ENCODE results near the gene SLC10A3.

SLC10A3 gene

GRCh38 chrX:154465601-154466000 lies 24.8 kb downstream of the SLC10A3 start:
- no peak for DNase-seq (ENCODE audit: low spot score)

GRCh38 chrX:154464806-154465365 lies 25.5 kb downstream of the SLC10A3 start:
- DNase-seq (ENCODE audit: low spot score): no peak

GRCh38 chrX:154463611-154464220 lies 26.7 kb downstream of the SLC10A3 start:
- DNase-seq (ENCODE audit: low spot score): no peak

DNA sequence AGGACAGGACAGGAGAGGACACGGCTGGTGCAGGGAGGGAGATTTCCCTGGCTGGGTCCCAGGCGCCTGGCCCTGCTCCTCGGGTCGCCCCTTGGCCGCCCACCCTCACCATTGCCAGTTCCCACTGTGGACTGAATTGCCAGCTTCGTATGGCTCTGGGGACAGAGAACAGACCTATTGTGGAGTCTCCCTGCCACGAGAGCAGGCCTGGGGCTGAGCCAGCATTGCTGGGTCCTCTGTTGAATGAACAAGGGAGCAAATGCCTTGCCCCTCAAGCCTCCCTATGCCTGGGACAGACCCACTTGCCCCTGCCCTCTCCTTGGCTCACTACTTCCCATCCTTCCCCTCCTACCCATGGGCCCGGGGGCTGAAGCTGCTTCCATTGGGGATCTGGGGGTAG lies 28.0 kb downstream of the SLC10A3 start:
- DNase-seq (ENCODE audit: low spot score): no peak

DNA sequence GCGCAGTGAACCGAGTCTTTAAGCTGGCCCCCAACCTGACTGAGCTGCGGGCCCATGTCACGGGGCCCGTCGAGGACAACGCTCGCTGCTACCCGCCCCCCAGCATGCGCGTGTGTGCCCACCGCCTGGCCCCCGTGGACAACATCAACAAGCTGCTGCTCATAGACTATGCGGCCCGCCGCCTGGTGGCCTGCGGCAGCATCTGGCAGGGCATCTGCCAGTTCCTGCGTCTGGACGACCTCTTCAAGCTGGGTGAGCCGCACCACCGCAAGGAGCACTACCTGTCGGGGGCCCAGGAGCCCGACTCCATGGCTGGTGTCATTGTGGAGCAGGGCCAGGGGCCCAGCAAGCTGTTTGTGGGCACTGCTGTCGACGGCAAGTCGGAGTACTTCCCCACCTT lies 30.1 kb downstream of the SLC10A3 start:
- no peak for DNase-seq (ENCODE audit: low spot score)

DNA sequence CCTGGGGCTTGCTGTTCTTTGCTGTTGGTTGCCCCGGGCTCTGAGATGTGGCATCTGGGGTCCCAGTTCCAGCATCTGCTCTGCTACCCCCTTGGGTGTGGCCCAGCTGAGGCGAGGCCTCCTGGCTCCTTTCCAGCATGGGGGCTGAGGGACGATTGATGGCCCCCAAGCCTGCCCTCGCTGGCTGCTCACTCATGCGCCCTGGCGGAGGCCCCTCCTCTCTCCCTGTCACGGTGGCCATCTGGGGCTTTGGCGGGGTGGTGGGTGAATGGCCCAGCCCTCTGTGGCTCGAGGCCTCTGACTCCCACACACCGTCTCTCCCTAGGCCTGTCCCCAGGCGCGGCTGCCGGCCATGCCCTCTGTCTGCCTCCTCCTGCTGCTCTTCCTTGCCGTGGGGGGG lies 30.6 kb downstream of the SLC10A3 start:
- DNase-seq (ENCODE audit: low spot score): no peak

GRCh38 chrX:154458954-154459778 lies 31.3 kb downstream of the SLC10A3 start:
- DNase-seq (ENCODE audit: low spot score): no peak

- DNase-seq (ENCODE audit: low spot score): peak; percentile 37
These were observed 32.1 kb downstream of the SLC10A3 start, which contains the start of gene PLXNA3 for GRCh38 chrX:154458116-154458953. PLXNA3 (plus strand) TSS chrX:154458281; CDS start chrX:154460184, 1,903 bp downstream.

DNA sequence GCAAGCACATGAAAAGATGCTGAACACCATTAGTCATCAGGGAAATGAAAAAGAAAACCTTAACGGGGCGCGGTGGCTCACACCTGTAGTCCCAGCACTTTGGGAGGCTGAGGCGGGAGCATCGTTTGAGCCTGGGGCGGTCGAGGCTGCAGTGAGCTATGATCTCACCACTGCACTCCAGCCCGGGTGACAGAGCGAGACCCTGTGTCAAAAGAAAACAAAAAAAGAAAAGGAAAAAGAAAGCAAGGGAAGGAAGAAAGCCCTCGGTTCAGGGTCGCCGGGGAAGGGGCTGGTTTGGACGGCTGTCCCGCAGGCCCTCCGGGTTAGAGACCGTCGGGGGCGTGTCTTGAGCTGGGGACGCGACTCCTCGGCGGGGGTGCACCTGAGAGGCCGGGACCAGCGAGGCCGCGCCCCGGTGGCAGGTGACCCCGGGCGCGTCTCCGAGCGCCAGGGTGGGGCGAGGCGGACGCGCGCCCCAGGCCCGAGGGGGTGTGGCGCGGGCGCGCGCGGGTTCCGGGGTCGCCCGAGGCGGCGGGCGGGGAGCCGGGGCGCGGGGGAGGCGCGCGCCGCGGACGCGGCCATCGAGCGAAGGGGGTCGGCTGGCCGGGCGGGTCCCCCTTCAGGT lies 32.8 kb downstream of the SLC10A3 start:
- DNase-seq (ENCODE audit: low spot score): no peak

DNA sequence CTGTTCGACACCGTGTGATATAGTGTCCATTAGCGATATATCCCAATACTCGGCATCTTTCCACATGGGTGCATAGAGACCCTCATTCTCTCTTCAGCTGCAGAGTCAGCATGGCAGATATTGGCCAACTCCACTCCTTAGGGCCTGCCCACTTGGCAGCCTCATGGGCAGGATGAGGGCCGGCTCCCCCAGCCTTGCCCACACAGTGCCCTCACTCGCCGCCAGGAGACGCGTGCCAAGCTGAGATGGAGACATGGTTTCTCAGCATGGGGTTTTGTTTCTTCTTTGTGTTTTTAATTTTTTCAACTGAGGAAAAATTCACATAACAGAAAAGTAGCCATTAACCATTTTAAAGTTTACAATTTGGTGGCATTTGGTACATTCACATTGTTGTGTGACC lies 37.6 kb downstream of the SLC10A3 start:
- no peak for DNase-seq (ENCODE audit: low spot score)

DNA sequence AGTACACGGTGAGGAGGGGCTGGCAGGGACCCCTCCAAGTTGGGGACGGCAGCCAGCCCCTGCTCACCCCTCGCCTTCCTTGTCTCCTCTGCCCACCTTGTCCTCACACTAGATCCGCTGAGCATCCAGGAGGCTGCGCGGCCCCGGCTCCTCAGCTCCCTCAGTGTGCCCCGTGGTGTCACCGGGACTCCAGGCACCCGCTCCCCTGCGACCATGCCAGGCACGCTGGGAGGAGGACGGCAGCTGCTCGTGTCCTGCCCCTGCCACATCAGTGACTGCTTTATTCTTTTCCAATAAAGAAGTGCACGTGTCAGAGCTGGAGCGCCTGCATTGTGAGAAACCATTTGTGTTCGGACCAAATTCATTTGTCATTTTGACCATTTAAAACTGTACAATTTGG lies 40.1 kb downstream of the SLC10A3 start:
- DNase-seq (ENCODE audit: low spot score): no peak

- DNase-seq (ENCODE audit: low spot score): no peak
These were observed 40.8 kb downstream of the SLC10A3 start for GRCh38 chrX:154449618-154450017.

- no peak for DNase-seq (ENCODE audit: low spot score)
These were observed 41.9 kb downstream of the SLC10A3 start for GRCh38 chrX:154448484-154448883.

- no peak for DNase-seq (ENCODE audit: low spot score)
These were observed 44.0 kb downstream of the SLC10A3 start for GRCh38 chrX:154446430-154446829.

DNA sequence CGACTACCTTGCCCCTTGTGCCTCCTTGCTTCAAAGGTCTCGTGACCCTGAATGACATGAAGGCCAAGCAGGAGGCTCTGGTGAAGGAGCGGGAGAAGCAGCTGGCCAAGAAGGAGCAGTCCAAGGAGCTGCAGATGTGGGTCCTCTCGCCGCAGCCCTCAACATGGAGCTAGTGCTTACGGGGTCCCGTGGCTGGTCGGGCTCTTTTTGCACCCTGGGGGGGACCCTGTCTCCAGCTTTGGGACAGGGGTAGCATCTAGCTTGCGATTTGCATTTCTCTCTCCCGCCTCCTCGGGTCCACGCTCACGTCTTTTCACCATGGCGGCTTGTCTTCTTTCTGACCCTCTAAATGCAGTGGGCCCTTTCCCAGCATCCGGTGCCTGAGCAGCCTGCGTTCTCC lies 44.7 kb downstream of the SLC10A3 start:
- DNase-seq (ENCODE audit: low spot score): no peak

- no peak for DNase-seq (ENCODE audit: low spot score)
These were observed 45.6 kb downstream of the SLC10A3 start for GRCh38 chrX:154444755-154445246.

DNA sequence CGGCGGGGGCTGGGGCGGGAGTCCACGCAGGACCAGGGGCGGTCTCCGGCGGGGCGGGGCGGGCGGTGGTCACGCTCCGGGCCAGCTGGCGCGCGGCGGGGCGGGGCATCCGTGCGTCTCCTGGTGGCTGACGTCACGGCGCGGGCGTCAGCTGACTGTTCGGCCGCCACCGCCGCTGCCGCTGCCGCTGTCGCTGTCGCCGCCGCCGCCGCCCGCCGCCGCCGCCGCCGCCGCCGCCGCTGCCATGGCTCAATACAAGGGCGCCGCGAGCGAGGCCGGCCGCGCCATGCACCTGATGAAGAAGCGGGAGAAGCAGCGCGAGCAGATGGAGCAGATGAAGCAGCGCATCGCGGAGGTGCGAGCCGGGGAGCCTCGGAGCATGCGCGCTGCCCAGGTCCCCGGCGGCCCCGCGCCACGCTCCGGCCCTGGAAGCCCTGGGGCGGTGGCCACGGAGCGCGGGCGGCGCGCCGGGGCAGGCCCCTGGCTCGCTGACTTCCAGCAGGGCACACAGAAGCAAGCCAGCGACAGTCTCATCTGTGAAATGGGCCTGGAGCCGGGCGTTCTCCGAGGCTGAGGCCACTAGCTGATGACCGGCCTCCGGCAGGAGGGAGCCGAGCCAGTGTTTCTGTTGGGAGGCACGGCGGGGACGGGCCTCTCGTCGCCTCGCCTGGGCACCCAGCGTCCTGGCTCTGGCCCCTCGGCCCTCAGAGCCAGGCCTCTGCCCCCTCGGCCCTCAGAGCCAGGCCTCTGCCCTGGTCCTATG lies 46.3 kb downstream of the SLC10A3 start, which contains the start of gene FAM50A:
TSS of gene FAM50A (plus strand) at position 150 of the 763 bp plus-strand sequence. CDS start at position 245, 95 bp downstream.
- peak; percentile 74 for DNase-seq (ENCODE audit: low spot score)

DNA sequence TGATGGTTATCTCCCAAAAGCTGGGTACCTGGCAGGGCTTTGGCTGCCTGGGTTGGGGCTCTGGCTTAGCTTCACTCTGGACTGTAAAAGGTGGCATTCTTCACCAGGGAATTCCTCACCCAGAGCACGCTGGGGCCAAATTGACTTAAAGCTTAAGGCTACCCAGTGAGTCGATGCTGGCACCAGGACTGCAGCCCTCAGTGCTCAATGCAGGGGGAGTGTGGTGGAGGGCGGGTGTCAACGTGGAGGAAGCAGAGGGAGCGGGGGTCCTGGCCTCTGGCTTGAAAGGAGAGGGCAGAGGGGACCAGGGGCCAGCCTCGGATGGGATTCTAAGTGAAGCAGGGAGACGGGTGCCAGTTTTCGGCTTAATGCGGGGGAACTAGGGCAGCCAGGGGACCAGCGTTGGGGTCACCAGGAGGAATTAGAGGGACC lies 46.9 kb downstream of the SLC10A3 start:
- no peak for DNase-seq (ENCODE audit: low spot score)

- no peak for DNase-seq (ENCODE audit: low spot score)
These were observed 48.3 kb downstream of the SLC10A3 start for GRCh38 chrX:154441984-154442707.

- DNase-seq (ENCODE audit: low spot score): no peak
These were observed 48.9 kb downstream of the SLC10A3 start for GRCh38 chrX:154441564-154441963.

All from globus pallidus (tissue), 1 donor.